ENCODE measurements around the gene NUP50.

The NUP50 gene

DNA sequence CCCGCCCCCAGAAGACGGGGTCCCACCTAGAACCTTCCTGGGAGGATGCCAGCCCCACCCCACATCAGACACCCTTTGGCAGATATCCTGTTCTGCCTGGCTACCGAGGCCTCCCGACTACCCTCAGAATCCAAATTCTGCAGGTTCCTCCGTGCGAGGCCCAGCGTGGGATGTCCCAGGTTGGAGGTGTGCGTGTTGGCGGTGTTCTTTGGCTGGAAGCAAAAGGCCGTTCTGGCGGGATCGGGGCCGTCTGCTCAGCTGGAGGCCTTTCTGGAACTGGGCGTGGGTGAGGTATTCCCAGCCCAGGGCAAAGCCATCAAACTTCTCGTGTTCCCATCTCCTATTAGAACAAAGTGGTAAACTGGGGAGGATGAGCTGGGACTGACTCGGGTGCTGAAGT lies 32.6 kb downstream of the NUP50 start:
- Histone ChIP-seq H3K79me2 (ENCODE audit: low read length) (no peaks in the 10 kb centered on the region), H4K20me1 (ENCODE audit: insufficient read depth, low read length) (no peaks in the 10 kb centered on the region; the same call in 1 of the 2 replicates), H3K9me3 (ENCODE audit: insufficient read depth, low read length) (no peaks in the 10 kb centered on the region), H3K36me3 (replicated peaks; ENCODE audit: low read depth, low read length) (no peaks in the 10 kb centered on the region), H3K9ac (ENCODE audit: low read length) (no peak overlapping the region), H3K4me2 (ENCODE audit: low read length) (no peak overlapping the region), H2AFZ (ENCODE audit: low read depth, low read length) (no peak overlapping the region), H3K4me1 (ENCODE audit: low read length) (no peaks in the 10 kb centered on the region), H3K27me3 (ENCODE audit: low read depth, low read length) (no peaks in the 10 kb centered on the region), H3K27ac (ENCODE audit: low read length) (no peak overlapping the region), H3K4me3 (ENCODE audit: low read length) (no peak overlapping the region)
- TF ChIP-seq, protein P1, sequence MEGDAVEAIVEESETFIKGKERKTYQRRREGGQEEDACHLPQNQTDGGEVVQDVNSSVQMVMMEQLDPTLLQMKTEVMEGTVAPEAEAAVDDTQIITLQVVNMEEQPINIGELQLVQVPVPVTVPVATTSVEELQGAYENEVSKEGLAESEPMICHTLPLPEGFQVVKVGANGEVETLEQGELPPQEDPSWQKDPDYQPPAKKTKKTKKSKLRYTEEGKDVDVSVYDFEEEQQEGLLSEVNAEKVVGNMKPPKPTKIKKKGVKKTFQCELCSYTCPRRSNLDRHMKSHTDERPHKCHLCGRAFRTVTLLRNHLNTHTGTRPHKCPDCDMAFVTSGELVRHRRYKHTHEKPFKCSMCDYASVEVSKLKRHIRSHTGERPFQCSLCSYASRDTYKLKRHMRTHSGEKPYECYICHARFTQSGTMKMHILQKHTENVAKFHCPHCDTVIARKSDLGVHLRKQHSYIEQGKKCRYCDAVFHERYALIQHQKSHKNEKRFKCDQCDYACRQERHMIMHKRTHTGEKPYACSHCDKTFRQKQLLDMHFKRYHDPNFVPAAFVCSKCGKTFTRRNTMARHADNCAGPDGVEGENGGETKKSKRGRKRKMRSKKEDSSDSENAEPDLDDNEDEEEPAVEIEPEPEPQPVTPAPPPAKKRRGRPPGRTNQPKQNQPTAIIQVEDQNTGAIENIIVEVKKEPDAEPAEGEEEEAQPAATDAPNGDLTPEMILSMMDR (IDR thresholded peaks at IDR 0.05; ENCODE audit: low read depth, low read length), result no peak
- TF ChIP-seq EZH2phosphoT487 (IDR thresholded peaks at IDR 0.05; ENCODE audit: low read depth), result no peak

DNA sequence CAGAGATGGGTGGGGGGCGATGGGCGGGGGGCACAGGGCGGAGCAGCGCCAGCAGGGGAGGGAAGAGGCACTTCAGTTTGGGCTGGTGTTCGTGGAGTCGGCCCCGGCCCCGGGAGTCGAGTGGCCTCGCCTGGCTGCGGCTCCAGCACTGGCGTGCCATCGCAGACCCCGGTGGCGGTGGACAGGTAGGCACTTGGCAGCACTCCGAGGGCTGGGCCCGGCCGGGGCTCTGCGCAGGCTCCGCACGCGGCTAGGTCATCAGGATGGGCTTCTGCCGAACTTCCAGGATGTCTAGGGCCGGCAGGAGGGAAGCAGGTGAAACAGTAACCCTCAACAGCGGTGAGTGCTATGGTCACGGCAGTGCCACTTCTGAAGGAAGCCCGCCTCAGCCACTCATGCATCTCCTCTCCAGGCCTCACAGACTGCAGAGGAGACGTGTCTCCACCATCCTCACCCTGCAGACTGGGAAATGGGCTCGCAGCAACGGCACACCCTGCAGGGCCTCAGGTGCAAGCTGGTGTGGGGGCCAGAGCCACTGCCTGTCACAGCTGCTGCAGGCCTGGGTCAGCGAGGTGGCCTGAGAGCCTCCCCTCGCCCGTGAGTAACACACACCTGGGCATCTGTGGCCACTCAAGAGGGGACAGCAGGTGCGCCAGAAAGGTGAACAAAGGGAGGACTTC lies 33.3 kb downstream of the NUP50 start:
- Histone ChIP-seq H3K27me3 (ENCODE audit: low read depth, low read length) (no peaks in the 10 kb centered on the region), H3K79me2 (ENCODE audit: low read length) (no peaks in the 10 kb centered on the region), H3K4me1 (ENCODE audit: low read length) (no peaks in the 10 kb centered on the region), H3K36me3 (replicated peaks; ENCODE audit: low read depth, low read length) (no peaks in the 10 kb centered on the region), H2AFZ (ENCODE audit: low read depth, low read length) (no peak overlapping the region), H4K20me1 (ENCODE audit: insufficient read depth, low read length) (no peaks in the 10 kb centered on the region; the same call in 1 of the 2 replicates), H3K27ac (ENCODE audit: low read length) (no peak overlapping the region), H3K9ac (ENCODE audit: low read length) (no peak overlapping the region), H3K4me2 (ENCODE audit: low read length) (no peak overlapping the region), H3K4me3 (ENCODE audit: low read length) (no peak overlapping the region), H3K9me3 (ENCODE audit: insufficient read depth, low read length) (no peaks in the 10 kb centered on the region)
- TF ChIP-seq, protein P1 (IDR thresholded peaks at IDR 0.05; ENCODE audit: low read depth, low read length), result no peak
- TF ChIP-seq EZH2phosphoT487 (IDR thresholded peaks at IDR 0.05; ENCODE audit: low read depth), result no peak

DNA sequence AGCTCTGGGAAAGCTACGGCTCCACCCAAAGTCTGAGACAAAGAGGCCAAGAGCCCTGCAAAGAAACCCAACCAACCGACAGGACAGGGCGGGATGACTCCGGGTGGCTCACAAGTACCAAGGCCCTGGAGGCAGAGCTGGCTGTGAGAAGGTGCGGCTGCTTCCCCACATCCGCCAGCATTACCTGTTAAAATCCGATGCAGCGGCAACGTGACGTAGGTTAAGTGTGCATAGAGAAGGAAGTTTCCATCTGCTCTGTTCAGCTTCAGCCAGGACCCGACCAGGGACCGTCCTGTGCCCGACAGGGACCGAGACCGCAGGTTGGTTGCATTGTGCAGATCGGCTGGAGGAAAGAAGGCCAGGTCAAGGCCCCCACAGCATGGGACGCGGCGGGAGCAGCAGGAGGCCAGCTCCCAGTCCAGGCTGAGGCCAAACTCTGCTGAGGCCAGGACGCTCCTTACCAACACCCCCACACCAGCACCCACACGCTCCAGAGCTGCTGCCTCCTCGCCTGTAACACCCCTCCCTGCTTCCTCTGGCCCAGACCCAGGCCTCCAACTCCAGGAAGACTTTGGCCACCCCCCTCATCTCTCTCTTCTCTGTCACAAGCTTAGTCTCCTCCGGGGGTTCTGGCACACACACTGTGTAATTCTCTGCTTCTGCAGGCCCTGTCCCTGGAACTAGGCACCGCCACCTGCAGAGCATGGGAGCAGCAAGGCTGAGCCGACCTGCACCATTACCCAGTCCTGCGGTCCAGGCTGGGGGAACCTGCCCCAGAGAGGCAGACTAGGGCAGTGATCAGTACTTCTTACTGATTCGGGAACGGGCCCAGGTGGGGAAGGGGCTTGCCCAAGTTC lies 34.1 kb downstream of the NUP50 start:
- no peak overlapping the region for H3K9ac ChIP-seq (ENCODE audit: low read length)
- no peaks in the 10 kb centered on the region for H3K9me3 ChIP-seq (ENCODE audit: insufficient read depth, low read length)
- H3K4me2 ChIP-seq (ENCODE audit: low read length), result no peak overlapping the region
- no peaks in the 10 kb centered on the region for H3K36me3 ChIP-seq (replicated peaks; ENCODE audit: low read depth, low read length)
- TF ChIP-seq EZH2phosphoT487 (IDR thresholded peaks at IDR 0.05; ENCODE audit: low read depth), result no peak
- TF ChIP-seq, protein P1 (IDR thresholded peaks at IDR 0.05; ENCODE audit: low read depth, low read length), result no peak
- no peaks in the 10 kb centered on the region for H3K79me2 ChIP-seq (ENCODE audit: low read length)
- no peak overlapping the region for H3K4me3 ChIP-seq (ENCODE audit: low read length)
- H3K27ac ChIP-seq (ENCODE audit: low read length), result no peak overlapping the region
- H4K20me1 ChIP-seq (ENCODE audit: insufficient read depth, low read length), result no peaks in the 10 kb centered on the region; the same call in 1 of the 2 replicates
- no peaks in the 10 kb centered on the region for H3K27me3 ChIP-seq (ENCODE audit: low read depth, low read length)
- H3K4me1 ChIP-seq (ENCODE audit: low read length), result no peaks in the 10 kb centered on the region
- H2AFZ ChIP-seq (ENCODE audit: low read depth, low read length), result no peak overlapping the region

DNA sequence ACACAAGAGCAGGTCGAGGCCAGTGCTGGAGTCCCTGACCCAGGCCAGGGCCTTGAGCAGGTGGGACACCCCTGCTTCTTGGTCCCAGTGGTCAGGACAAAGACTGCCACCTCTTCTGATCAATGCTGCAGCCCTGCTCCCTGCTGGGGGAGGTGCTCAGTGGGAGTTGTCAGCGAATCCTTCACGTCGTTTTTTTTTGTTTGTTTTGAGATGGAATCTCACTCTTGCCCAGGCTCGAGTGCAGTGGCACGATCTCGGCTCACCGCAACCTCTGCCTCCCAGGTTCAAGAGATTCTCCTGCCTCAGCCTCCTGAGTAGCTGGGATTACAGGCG lies 34.7 kb downstream of the NUP50 start:
- Histone ChIP-seq H4K20me1 (ENCODE audit: insufficient read depth, low read length) (no peaks in the 10 kb centered on the region; the same call in 1 of the 2 replicates), H2AFZ (ENCODE audit: low read depth, low read length) (no peak overlapping the region), H3K27ac (ENCODE audit: low read length) (no peak overlapping the region), H3K27me3 (ENCODE audit: low read depth, low read length) (no peaks in the 10 kb centered on the region), H3K36me3 (replicated peaks; ENCODE audit: low read depth, low read length) (no peaks in the 10 kb centered on the region), H3K4me3 (ENCODE audit: low read length) (no peak overlapping the region), H3K4me1 (ENCODE audit: low read length) (no peaks in the 10 kb centered on the region), H3K9ac (ENCODE audit: low read length) (no peak overlapping the region), H3K79me2 (ENCODE audit: low read length) (no peaks in the 10 kb centered on the region), H3K4me2 (ENCODE audit: low read length) (no peak overlapping the region), H3K9me3 (ENCODE audit: insufficient read depth, low read length) (no peaks in the 10 kb centered on the region)
- TF ChIP-seq, protein P1 (IDR thresholded peaks at IDR 0.05; ENCODE audit: low read depth, low read length), result no peak
- no peak for TF ChIP-seq EZH2phosphoT487 (IDR thresholded peaks at IDR 0.05; ENCODE audit: low read depth)
